GM19467 (cell line): ENCODE measurements around the gene GABRB1.

Experiments
- ATAC-seq: cut with Tn5 transposase; IDR thresholded peaks from one replicate; pipeline ENCODE4 v1.9.1; 2021; ENCODE audit warnings: mild to moderate bottlenecking, moderate library complexity; ENCODE audit not compliant: unreplicated experiment

Gene GABRB1

DNA sequence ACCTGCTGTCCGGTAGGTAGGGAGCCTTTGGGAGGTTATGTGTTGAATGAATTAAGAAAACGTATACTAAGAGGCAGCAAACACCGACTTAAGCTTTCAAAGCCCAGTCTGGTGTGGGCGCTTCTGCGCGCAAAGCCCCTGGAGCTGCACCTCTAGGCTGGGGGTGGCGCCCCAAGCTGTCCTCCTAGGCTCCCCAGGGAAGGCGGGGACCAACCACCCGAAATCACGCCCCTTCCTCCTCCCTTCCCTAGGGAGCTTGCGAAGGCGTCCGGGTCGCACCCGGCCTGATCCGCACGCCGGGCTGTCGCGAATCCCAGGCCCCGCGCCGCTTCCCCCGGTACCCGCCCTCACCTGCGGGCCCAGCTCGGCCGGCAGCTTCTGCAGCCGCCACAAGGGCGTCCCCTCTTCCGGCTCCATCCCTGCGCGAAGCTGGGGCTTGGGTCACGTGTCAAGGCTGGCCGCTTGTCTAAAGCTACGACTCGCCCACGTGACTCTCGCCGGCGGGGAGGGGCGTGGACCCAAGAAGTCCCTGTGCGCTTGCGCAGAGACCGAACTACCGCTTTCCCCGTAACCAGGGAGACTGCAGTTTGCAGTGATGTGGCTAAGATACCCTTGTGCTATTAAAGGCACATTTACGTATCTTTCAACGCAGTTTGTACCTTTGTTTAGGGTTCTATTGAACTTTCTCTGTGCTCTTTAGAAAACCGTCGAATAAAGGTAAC is 432.0 kb downstream of the GABRB1 start, which contains the start of gene COMMD8:
COMMD8 (minus strand) TSS at position 468 of the 722 bp plus-strand sequence; CDS start at position 417, 51 bp downstream.
- ATAC-seq: peak; percentile 89

DNA sequence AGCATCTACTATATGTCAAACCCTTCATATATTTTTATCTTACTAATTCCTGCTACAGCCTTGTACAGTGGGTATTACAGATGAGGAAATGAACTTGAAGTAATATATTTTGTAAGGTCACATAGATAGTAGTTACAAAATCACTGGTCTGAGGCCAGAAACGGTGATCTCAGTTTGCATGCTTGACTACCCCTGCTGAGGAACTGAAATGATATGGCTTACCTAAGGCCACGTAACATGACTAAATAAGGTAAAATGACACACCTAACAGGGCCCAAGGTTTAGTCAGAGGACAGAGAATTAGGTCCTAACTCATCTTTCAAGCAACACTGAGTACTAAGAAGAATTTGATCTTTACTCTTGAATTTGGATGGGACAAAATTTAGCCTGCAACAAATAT is 433.6 kb downstream of the GABRB1 start:
- ATAC-seq: peak; percentile 29

DNA sequence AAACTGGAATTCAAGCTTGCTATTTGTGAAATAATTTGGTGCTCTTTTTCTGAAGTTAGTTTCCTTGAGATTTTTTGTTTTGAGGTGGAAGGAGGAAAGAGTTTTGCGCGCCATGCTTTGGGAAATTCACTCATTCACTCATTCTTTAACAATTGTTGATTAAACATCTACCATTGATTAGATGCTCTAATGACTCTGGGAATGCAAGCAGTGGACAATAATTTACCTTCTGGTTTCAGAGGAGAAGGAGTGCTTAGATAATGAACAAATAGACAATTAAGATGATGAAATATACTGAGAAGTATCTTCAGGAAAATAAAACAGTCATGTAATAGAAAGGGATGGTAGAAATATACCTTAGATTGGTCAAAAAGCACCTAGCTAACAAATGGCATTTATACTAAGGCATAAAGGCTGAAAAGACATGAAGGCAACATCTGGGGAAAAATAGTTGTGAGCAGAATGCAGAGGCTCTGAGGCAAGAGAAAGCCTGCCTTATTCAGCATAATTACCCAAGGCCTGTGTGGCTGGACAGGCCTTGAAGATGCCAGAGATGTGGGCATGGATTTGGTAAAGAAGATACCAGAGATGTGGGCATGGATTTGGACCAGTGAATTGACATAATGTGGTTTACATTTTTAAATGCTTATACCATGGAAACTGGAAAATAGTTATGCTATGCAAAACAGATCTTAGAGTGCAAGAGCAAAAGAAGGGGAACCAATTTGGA is 434.9 kb downstream of the GABRB1 start:
- ATAC-seq: no peak

DNA sequence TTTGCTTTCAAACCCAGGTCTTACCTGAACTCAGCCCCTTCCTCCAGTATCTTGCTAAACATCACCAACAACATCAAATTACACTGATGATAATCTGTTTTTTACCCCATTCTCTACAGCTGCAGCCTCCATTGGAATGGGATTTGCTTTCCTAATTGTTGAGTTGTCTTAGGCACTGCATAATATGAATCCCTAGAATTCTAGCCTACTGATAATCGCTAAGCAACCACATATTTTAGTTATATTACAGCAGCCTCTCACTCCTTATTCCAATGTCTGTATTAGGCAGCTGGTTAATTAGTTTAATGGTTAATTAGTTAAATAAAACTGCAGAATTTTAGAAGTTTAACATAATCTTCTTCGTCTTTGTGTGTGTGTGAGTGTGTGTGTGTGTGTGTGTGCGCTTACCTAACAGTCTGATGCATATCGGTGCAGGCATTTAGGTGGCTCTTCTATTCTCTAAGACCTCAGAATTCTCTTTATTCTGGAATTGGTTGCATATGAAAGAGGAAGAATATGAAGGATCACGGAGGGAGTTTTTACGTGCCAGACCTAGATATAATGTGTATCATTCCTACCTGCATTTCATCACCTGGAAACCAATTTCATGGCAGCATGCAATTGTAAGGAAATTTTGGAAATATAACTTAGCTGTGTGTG is 437.5 kb downstream of the GABRB1 start:
- no peak for ATAC-seq

DNA sequence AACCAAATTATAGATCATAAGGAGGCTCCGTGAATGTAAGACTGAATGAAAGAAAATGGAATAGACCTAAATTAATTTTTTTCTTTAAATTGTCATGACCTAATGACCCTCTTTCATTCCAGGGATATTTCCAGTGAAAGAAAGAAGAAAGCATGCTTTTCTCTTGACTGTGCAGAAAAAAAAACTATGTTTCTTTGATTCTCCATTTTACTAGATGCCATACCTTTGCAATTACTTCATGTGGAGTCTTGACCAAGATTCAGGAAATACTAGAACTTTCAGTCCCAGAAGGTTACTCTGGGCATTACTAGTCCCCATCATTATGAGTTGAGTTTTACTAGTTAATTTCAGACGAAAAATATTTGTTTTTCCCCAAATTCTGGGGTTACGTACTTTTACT is 438.6 kb downstream of the GABRB1 start:
- no peak for ATAC-seq

DNA sequence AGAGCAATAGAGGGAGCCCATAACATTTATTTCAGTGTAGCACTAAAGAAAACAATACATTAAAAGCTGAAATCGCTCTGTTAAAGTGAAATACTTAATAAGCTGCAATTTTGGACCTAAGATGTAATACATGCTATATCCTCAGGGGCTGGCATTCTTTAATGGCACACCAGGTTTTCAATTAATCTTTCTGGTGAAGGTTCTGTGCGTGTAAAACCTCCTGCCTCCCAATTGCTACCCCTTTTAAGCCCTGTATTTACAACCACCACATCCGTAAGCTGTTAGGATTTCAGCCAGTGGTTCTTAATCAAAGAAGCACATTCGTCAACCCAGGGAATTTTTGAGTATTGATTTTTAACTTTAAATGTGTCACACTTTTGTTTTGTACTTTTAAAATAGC is 439.7 kb downstream of the GABRB1 start:
- no peak for ATAC-seq

DNA sequence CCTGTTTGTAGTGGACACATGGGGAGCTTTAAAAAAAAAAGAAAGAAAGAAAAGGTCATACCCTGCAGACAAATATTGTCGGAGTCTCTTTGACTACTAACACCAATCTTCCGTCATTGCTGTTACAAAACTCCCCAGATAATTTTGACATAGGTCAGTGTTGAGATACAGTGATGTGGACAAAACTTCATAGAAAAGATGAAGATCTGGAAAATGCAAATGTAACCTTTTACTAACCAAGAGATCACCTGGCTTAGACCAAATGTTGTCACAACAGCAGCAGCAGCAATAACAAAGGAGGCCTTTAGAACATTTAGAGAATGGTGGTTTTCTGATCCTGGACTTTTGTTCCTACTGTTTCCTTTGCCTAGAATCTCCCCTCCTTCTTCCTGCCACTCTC is 440.2 kb downstream of the GABRB1 start:
- ATAC-seq: no peak

DNA sequence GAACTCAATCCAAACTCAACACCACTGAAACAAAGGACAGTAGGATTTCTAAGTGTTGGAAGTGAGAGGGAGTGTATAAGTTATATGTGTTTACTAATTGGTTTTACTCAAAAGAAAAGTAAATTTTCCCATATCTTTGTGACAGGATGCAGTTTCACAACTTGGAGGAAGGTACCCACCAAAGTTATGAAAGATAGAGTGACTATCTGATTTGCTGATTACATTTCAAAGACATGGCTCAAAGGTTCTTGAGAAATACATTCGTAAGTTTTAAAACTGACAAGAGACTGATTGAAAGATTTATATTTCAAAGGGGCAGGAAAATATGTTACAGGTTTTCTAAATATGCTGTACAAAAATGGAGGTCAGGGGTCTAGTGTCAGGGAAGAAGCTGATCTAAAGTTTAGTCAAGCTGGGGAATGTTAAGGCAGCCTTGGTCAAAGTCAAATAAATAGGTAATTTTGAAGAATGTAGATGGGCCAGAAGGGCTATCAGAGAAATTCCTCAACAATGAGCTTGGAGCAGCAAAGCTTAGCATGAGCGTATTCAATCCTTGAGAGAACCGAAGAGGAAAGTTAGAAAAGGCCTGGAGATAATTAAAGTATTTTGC is 441.9 kb downstream of the GABRB1 start:
- no peak for ATAC-seq

DNA sequence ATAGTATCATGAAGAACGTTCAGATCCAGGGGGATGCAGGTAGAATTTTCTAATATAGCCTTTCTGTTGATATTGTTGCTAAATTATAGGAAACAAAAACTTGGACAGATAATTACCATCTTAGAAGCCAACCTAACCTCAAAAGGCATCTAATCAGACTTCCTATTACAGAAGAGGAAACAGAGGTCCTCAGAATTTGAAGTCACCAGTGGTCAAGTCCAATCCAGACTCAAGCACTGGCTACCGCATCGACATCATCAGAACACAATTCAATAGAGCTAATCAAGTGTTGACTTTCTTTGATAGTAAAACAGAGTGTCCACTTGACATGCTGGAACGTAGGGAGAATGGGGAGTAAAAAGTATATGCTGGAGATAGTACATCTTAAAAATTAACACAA is 443.4 kb downstream of the GABRB1 start:
- ATAC-seq: no peak

DNA sequence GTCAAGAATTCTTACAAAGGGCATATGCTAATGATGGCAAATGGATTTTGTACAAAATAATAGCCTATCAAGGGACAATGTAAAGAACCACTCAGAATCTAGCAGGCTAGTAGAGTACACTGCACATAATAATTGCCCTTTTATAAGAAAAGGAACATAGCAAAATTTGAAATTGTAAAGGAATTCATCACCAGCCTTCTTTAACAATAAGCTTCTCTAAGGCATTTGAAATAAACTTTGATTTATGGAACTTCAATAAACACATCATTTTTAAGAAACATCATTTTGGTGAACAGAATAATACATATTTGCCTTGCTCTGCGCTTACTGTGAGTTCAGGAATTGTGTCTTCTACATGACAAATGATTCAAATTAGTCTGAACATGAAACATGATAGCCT is 444.0 kb downstream of the GABRB1 start:
- ATAC-seq: no peak
